Nephron (organoid): ENCODE results near the gene MLKL.

Experiments
- H3K27ac Mint-ChIP-seq, 3 experiments: 2 replicates each; pipeline ENCODE4 v1.8.0; 2020; ENCODE audit warnings: mixed read lengths in 3 of 3, mild to moderate bottlenecking in 2 of 3, moderate library complexity in 1 of 3
- H3K27me3 Mint-ChIP-seq: 2 replicates; pipeline ENCODE4 v1.8.0; 2021; ENCODE audit warnings: low read depth, mild to moderate bottlenecking, moderate library complexity, mixed read lengths
- H3K36me3 Mint-ChIP-seq: 2 replicates; pipeline ENCODE4 v1.8.0; 2020; ENCODE audit warnings: low read depth, mixed read lengths
- H3K4me1 Mint-ChIP-seq: 2 replicates; pipeline ENCODE4 v1.8.0; 2020; ENCODE audit warnings: mixed read lengths
- H3K4me3 Mint-ChIP-seq, 3 experiments: 2 replicates each; pipeline ENCODE4 v1.8.0; 2020; ENCODE audit warnings: mild to moderate bottlenecking in 3 of 3, mixed read lengths in 3 of 3, moderate library complexity in 2 of 3
- H3K9me3 Mint-ChIP-seq: 2 replicates; pipeline ENCODE4 v1.8.0; 2020; ENCODE audit warnings: mixed read lengths
- CTCF ChIP-seq, 3 experiments: fragments of 200-600 bp; sonication (generic); IDR thresholded peaks; one replicate each; pipeline ENCODE4 v1.5.0; 2021; ENCODE audit warnings: antibody characterized with exemption in 3 of 3; ENCODE audit not compliant: unreplicated experiment in 3 of 3

MLKL gene

DNA sequence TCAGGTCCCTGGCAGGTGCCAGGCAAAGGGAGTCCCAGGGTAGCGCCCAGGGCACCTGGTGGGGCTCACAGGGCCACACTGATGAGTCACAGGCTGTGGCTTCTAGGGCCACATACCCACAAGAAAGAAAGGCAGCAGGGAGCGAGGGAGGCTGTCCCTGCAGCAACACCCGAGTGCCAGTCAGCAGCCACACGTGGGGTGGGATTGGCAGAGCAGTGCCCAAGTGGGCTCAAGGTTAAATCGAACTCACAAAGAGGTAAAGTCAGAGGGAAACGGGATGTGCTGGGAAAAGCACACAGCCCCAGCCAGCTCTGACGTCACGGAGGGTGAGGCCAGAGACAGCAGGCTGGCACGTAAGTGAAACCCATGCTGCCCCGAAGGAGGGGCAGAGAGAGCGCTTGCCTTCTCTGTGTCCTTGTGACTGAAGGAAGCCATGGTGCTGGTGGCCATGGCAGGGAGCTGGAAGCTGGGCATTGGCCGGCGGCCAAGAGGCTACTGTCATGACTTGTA is 40.2 kb upstream of the MLKL start:
- no peaks in the 10 kb centered on the region for H3K9me3 Mint-ChIP-seq
- peaks cover 7% of the 10 kb centered on the region for H3K4me1 Mint-ChIP-seq
- TF ChIP-seq CTCF (IDR thresholded peaks at IDR 0.05; ENCODE audit: unreplicated experiment in 3 of 3) = no peak
- H3K4me3 Mint-ChIP-seq = no peak overlapping the region
- no peak overlapping the region for H3K27ac Mint-ChIP-seq
- no peaks in the 10 kb centered on the region for H3K36me3 Mint-ChIP-seq
- H3K27me3 Mint-ChIP-seq = peaks cover 21% of the 10 kb centered on the region

GRCh38 chr16:74739275-74739674 is 38.6 kb upstream of the MLKL start:
- Mint-ChIP-seq H3K36me3 (no peaks in the 10 kb centered on the region), H3K4me1 (peaks cover 7% of the 10 kb centered on the region), H3K27me3 (peaks cover 26% of the 10 kb centered on the region), H3K4me3 (no peak overlapping the region), H3K9me3 (no peaks in the 10 kb centered on the region), H3K27ac (no peak overlapping the region)
- TF ChIP-seq CTCF (IDR thresholded peaks at IDR 0.05; ENCODE audit: unreplicated experiment in 3 of 3) = no peak

DNA sequence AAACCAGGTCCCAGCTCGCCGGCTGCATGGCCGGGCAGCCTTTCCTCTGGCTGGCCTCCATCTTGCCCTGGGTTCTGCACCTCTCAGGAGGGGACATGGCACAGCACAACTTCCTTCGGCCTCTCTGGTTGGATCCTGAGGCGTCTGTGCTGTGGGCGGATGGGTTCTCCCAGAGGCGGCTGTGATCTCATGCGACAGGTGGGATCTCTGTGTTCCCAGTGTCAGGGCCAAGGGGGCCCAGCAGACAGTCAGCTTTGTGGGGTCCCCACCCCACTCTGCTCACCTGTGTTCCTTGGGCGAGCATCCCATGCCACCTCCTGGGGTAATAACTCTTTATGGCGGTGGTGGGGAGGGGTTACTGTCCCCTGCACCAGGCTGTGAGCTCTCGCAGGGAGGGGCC is 38.2 kb upstream of the MLKL start:
- H3K36me3 Mint-ChIP-seq = no peaks in the 10 kb centered on the region
- TF ChIP-seq CTCF (IDR thresholded peaks at IDR 0.05; ENCODE audit: unreplicated experiment in 3 of 3) = no peak
- H3K27me3 Mint-ChIP-seq = peaks cover 29% of the 10 kb centered on the region
- H3K4me1 Mint-ChIP-seq = peaks cover 7% of the 10 kb centered on the region
- H3K9me3 Mint-ChIP-seq = no peaks in the 10 kb centered on the region
- no peak overlapping the region for H3K27ac Mint-ChIP-seq
- no peak overlapping the region for H3K4me3 Mint-ChIP-seq

GRCh38 chr16:74738113-74738541 is 37.5 kb upstream of the MLKL start:
- Mint-ChIP-seq H3K4me1 (peaks cover 7% of the 10 kb centered on the region), H3K27ac (no peak overlapping the region), H3K4me3 (no peak overlapping the region), H3K9me3 (no peaks in the 10 kb centered on the region), H3K27me3 (peaks cover 28% of the 10 kb centered on the region), H3K36me3 (no peaks in the 10 kb centered on the region)
- TF ChIP-seq CTCF (IDR thresholded peaks at IDR 0.05; ENCODE audit: unreplicated experiment in 3 of 3) = no peak

DNA sequence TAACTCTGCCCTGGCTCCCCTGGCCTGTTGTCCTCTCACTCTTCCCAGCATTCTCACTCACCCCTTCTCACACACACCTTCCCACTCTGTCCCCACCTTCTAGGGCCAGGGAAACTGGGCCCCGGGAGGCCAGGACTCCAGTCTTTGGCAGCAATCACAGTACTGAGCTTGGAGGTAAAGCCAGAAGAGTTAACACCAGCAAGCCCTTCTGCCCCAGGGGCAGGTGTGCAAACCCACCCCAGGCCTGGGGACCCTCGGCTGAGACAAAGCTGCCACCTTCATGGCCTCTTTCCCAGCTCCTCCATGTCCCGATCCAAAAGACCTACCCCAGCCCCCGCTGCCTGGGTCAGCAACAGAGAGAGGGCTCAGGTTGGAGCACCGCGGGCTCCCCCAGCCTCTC is 36.9 kb upstream of the MLKL start:
- Mint-ChIP-seq H3K36me3 (no peaks in the 10 kb centered on the region), H3K4me1 (peaks cover 7% of the 10 kb centered on the region), H3K27me3 (peaks cover 26% of the 10 kb centered on the region), H3K4me3 (no peak overlapping the region), H3K9me3 (no peaks in the 10 kb centered on the region), H3K27ac (no peak overlapping the region)
- TF ChIP-seq CTCF (IDR thresholded peaks at IDR 0.05; ENCODE audit: unreplicated experiment in 3 of 3) = no peak

DNA sequence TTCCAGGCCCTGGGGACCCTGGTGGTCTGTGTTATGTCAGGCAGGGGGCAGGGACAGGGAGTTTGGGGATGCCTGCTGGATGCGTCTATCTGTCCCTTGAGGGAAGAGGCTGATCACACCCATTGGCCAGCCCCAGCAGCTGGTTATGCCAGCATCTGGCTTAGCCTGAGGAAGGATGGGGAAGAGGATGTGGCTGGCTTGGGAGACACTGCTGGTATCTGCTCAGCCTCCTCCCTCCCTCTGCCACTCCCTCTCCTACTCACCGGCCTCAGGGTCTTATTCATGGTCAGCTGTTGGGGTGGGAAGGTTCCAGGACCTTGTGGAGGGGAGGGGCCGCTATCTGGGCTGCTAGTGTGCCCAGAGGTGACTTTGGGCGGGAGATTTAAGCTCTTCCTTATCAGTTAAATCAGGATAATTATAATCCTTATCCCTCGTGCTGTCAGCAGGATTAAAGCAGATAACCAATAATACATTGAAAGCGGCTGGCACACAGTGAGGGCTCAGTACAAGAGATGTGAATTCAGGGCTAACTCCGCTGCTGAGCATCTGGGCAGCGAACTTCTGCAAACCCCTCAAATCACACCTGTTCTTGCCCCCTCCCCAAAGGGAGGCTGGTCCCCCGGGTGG is 36.0 kb upstream of the MLKL start:
- peaks cover 26% of the 10 kb centered on the region for H3K27me3 Mint-ChIP-seq
- no peaks in the 10 kb centered on the region for H3K9me3 Mint-ChIP-seq
- no peaks in the 10 kb centered on the region for H3K4me1 Mint-ChIP-seq
- H3K36me3 Mint-ChIP-seq = no peaks in the 10 kb centered on the region
- no peak for TF ChIP-seq CTCF (IDR thresholded peaks at IDR 0.05; ENCODE audit: unreplicated experiment in 3 of 3)
- H3K27ac Mint-ChIP-seq = no peak overlapping the region
- no peak overlapping the region for H3K4me3 Mint-ChIP-seq
